Progenitor cell of endocrine pancreas (in vitro differentiated cells): ENCODE results near the gene CDK5. TPM values are rescaled to one million over a fixed set of nuclear protein-coding genes. Genes with fewer than 3 reads are reported as not detected.

ENCODE experiments used
- DNase-seq: peaks from one replicate; pipeline ENCODE4 v3.0.0; 2021; ENCODE audit warnings: low spot score; ENCODE audit not compliant: unreplicated experiment
- H3K27ac Mint-ChIP-seq: 2 replicates; pipeline ENCODE4 v1.8.0; 2021; ENCODE audit warnings: mild to moderate bottlenecking, moderate library complexity, mixed read lengths
- H3K27me3 Mint-ChIP-seq: 2 replicates; pipeline ENCODE4 v1.8.0; 2021; ENCODE audit warnings: mixed read lengths
- H3K36me3 Mint-ChIP-seq: 2 replicates; pipeline ENCODE4 v1.8.0; 2022; ENCODE audit warnings: mixed read lengths; ENCODE audit not compliant: insufficient read depth
- H3K4me1 Mint-ChIP-seq: 2 replicates; pipeline ENCODE4 v1.8.0; 2021; ENCODE audit warnings: low read depth, mixed read lengths
- H3K4me3 Mint-ChIP-seq: 2 replicates; pipeline ENCODE4 v1.8.0; 2021; ENCODE audit warnings: low read depth, mild to moderate bottlenecking, moderate library complexity, mixed read lengths
- H3K9me3 Mint-ChIP-seq: 2 replicates; pipeline ENCODE4 v1.8.0; 2021; ENCODE audit warnings: low read depth, mixed read lengths
- CTCF ChIP-seq: fragments of 200-600 bp; sonication (generic); IDR thresholded peaks from one replicate; pipeline ENCODE4 v1.5.0; 2021; ENCODE audit warnings: antibody characterized with exemption, mild to moderate bottlenecking; ENCODE audit not compliant: unreplicated experiment
- total RNA-seq: library from RNA; stranded (reverse); gene quantifications from 2 replicates; pipeline ENCODE4 v1.2.1, GENCODE V29; 2021

CDK5 gene
- total RNA-seq, 1 donor from 2014 or later, result 24.9 TPM

GRCh38 chr7:151069841-151070573, 12.3 kb upstream of the CDK5 start:
- no peaks in the 10 kb centered on the region for H3K27me3 Mint-ChIP-seq
- no peak overlapping the region for H3K27ac Mint-ChIP-seq
- no peaks in the 10 kb centered on the region for H3K4me1 Mint-ChIP-seq
- peaks cover 17% of the 10 kb centered on the region for H3K36me3 Mint-ChIP-seq
- H3K4me3 Mint-ChIP-seq, result no peak overlapping the region
- H3K9me3 Mint-ChIP-seq, result no peaks in the 10 kb centered on the region
- no peak for DNase-seq
- TF ChIP-seq CTCF, result no peak

GRCh38 chr7:151068069-151068773, 10.5 kb upstream of the CDK5 start:
- peaks cover 15% of the 10 kb centered on the region for H3K36me3 Mint-ChIP-seq
- no peak overlapping the region for H3K27ac Mint-ChIP-seq

GRCh38 chr7:151066273-151066974, 8.7 kb upstream of the CDK5 start:
- no peak for TF ChIP-seq CTCF
- Mint-ChIP-seq H3K36me3 (peaks cover 12% of the 10 kb centered on the region), H3K27me3 (no peaks in the 10 kb centered on the region), H3K4me1 (peaks cover 11% of the 10 kb centered on the region), H3K4me3 (no peak overlapping the region), H3K27ac (no peak overlapping the region), H3K9me3 (no peaks in the 10 kb centered on the region)
- DNase-seq, result no peak

More at GRCh38 chr7:151068069-151068773, 10.5 kb upstream of the CDK5 start:
- peaks cover 5% of the 10 kb centered on the region for H3K4me1 Mint-ChIP-seq
- no peaks in the 10 kb centered on the region for H3K27me3 Mint-ChIP-seq
- no peak overlapping the region for H3K4me3 Mint-ChIP-seq
- no peak for TF ChIP-seq CTCF
- H3K9me3 Mint-ChIP-seq, result no peaks in the 10 kb centered on the region
- DNase-seq, result no peak

GRCh38 chr7:151065516-151065915, 7.8 kb upstream of the CDK5 start:
- H3K4me3 Mint-ChIP-seq, result no peak overlapping the region
- no peaks in the 10 kb centered on the region for H3K27me3 Mint-ChIP-seq
- DNase-seq, result no peak
- TF ChIP-seq CTCF, result no peak
- no peak overlapping the region for H3K27ac Mint-ChIP-seq
- H3K4me1 Mint-ChIP-seq, result peaks cover 17% of the 10 kb centered on the region
- peaks cover 12% of the 10 kb centered on the region for H3K36me3 Mint-ChIP-seq
- H3K9me3 Mint-ChIP-seq, result no peaks in the 10 kb centered on the region

- Mint-ChIP-seq H3K4me1 (peaks cover 17% of the 10 kb centered on the region), H3K27me3 (no peaks in the 10 kb centered on the region), H3K4me3 (no peak overlapping the region), H3K9me3 (no peaks in the 10 kb centered on the region), H3K36me3 (peaks cover 12% of the 10 kb centered on the region), H3K27ac (no peak overlapping the region)
- DNase-seq, result no peak
- no peak for TF ChIP-seq CTCF
Observed at GRCh38 chr7:151064993-151065392, 7.3 kb upstream of the CDK5 start.
